Airway epithelial cell (primary cell): Measurements from ENCODE around the gene TCHH. TPM values are rescaled to one million over a fixed set of nuclear protein-coding genes. Genes with fewer than 3 reads are reported as not detected.

Source experiments
- total RNA-seq: library from RNA; depleted of rRNA; stranded (reverse); fragments of >200 nt; gene quantifications from 2 replicates; pipeline ENCODE4 v1.2.3, GENCODE V29; 2015

TCHH gene
- total RNA-seq, result under 0.01 TPM in 1 of 2 replicates, not detected in the other

GRCh38 chr1:152115344-152115743, at the start of gene TCHH:
Gene TCHH (minus strand): TSS chr1:152115444. CDS start chr1:152114080, 1,364 bp downstream.

DNA sequence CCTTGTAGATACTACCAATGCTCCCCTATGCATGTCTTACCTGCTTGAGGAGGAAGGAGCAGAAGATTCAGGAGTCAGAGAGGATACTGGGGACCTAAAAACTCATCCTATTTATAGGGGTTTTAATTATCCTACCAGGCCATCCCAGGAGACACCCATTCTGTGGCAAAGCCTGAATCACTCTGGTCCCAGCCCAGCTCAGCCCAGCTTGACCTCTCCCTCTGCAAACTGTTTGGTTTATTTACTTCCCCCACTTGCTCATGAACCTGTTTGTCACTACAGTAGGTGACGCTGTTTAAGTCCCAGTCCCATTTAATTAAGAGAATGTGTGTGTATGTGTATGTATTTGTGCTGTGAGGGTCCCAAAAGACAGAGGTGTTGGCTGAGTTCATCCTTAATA, 43.9 kb upstream of the TCHH start, which contains the start of gene RPTN:
Gene RPTN (minus strand): TSS at position 85 of the 400 bp plus-strand sequence. CDS start 1,339 bp downstream, outside the sequence.

DNA sequence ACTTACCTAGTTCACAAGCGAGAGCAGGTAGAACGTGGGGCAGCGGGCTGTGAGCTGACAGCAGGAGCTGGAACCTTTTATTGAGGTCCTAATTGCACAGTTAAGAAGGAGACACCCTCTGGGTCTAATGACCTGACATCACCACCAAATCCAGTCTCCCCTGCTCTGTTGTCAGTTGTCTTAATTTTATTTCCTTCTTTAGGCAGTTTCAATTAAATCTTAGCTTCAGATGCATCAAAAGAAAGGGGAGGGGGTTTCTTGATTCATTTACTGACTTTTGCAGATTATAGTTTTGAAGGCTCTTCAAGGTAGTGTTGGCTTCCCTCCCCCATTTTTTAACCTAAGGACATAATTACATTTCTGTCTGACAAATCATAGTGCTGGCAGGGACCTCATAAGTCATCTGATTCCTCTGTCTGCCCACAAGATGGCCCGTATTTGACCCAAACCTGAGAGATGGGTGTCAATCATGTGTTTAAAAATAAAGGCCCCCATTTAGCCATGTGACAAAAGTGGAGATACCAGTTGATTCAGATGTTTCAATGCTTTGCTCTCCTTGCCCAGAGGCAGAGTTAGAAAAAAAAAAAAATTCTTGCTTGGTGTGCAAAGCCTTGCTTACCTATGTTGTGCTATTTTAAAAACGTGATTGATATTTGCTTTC, 26.1 kb downstream of the TCHH start, which contains the start of gene TCHHL1:
Gene TCHHL1 (minus strand): TSS at position 51 of the 661 bp plus-strand sequence. CDS start 921 bp downstream, outside the sequence.

Other genes starting within 250 kb of the TCHH start
- gene THEM4, start 205.9 kb downstream of the TCHH start, total RNA-seq, result 9.1 and 14.0 TPM in 2 replicates
- gene S100A10, start 121.6 kb downstream of the TCHH start, total RNA-seq, result 554 and 603 TPM in 2 replicates
- 947 and 1,683 TPM in 2 replicates for gene S100A11, start 78.4 kb downstream of the TCHH start, total RNA-seq
- not detected in 2 replicates for gene TCHHL1, start 26.4 kb downstream of the TCHH start, total RNA-seq
- gene RPTN, start 43.8 kb upstream of the TCHH start, total RNA-seq, result 2.0 and 3.0 TPM in 2 replicates
- under 0.01 TPM in 1 of 2 replicates, not detected in the other for gene HRNR, start 108.7 kb upstream of the TCHH start, total RNA-seq
- gene FLG, start 209.8 kb upstream of the TCHH start, total RNA-seq, result 1.3 and 2.3 TPM in 2 replicates
- gene FLG2, start 244.6 kb upstream of the TCHH start, total RNA-seq, result under 0.01 and 0.05 TPM in 2 replicates